ENCODE results near the gene KDM5B. TPM values are rescaled to one million over a fixed set of nuclear protein-coding genes. Genes with fewer than 3 reads are reported as not detected.

KDM5B gene
- total RNA-seq, 1 experiment from 2014 or later, result 83.6 TPM

GRCh38 chr1:202684716-202685115, 123.5 kb downstream of the KDM5B start:
- BruUV-seq (replicated peaks), result no TSS peak
- no peaks in the 10 kb centered on the region for H3K9me3 ChIP-seq (ENCODE audit: control insufficient read depth, insufficient read depth, low read depth, low read length)
- intact Hi-C loops (cut with micrococcal nuclease; ENCODE audit: unreplicated experiment), result no loop called here
- no peaks in the 10 kb centered on the region for H3K4me1 ChIP-seq (ENCODE audit: control insufficient read depth, insufficient read depth, low read length)
- H3K4me3 ChIP-seq (ENCODE audit: low read depth in 2 of 2, low read length in 2 of 2), result no peak overlapping the region
- no peak for DNase-seq (ENCODE audit: low read depth, low spot score)
- ChIA-PET CTCF (no interaction called here), POLR2A (no interaction called here)
- TF ChIP-seq CTCF (IDR thresholded peaks at IDR 0.05) (no peak), SIN3A (IDR thresholded peaks at IDR 0.05; ENCODE audit: borderline replicate concordance, insufficient read depth, low read depth, low read length) (no peak), POLR2AphosphoS5 (IDR thresholded peaks at IDR 0.05; ENCODE audit: low read depth, low read length) (no peak), TCF7L2 (IDR thresholded peaks at IDR 0.05; ENCODE audit: low read depth, low read length) (no peak)
- TF ChIP-seq, protein P1, sequence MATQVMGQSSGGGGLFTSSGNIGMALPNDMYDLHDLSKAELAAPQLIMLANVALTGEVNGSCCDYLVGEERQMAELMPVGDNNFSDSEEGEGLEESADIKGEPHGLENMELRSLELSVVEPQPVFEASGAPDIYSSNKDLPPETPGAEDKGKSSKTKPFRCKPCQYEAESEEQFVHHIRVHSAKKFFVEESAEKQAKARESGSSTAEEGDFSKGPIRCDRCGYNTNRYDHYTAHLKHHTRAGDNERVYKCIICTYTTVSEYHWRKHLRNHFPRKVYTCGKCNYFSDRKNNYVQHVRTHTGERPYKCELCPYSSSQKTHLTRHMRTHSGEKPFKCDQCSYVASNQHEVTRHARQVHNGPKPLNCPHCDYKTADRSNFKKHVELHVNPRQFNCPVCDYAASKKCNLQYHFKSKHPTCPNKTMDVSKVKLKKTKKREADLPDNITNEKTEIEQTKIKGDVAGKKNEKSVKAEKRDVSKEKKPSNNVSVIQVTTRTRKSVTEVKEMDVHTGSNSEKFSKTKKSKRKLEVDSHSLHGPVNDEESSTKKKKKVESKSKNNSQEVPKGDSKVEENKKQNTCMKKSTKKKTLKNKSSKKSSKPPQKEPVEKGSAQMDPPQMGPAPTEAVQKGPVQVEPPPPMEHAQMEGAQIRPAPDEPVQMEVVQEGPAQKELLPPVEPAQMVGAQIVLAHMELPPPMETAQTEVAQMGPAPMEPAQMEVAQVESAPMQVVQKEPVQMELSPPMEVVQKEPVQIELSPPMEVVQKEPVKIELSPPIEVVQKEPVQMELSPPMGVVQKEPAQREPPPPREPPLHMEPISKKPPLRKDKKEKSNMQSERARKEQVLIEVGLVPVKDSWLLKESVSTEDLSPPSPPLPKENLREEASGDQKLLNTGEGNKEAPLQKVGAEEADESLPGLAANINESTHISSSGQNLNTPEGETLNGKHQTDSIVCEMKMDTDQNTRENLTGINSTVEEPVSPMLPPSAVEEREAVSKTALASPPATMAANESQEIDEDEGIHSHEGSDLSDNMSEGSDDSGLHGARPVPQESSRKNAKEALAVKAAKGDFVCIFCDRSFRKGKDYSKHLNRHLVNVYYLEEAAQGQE (IDR thresholded peaks at IDR 0.05; ENCODE audit: insufficient read depth in 1 of 2, low read depth in 2 of 2, low read length in 1 of 2), result no peak
- H3K27me3 ChIP-seq (ENCODE audit: control insufficient read depth, insufficient read depth, low read length), result peaks cover 11% of the 10 kb centered on the region
- in situ Hi-C loops (cut with HindIII; ENCODE audit: low pct_unique_long_range_greater_than_20kb, low sequenced_read_pairs), result no loop called here
- H3K36me3 ChIP-seq (ENCODE audit: control insufficient read depth, insufficient read depth, low read length), result no peaks in the 10 kb centered on the region
- ATAC-seq, result no peak
- H3K27ac ChIP-seq (ENCODE audit: low read length), result no peak overlapping the region

- ATAC-seq, result no peak
- ChIA-PET POLR2A (no interaction called here), CTCF (no interaction called here)
- no peak overlapping the region for H3K4me3 ChIP-seq (ENCODE audit: low read depth in 2 of 2, low read length in 2 of 2)
- TF ChIP-seq POLR2AphosphoS5 (IDR thresholded peaks at IDR 0.05; ENCODE audit: low read depth, low read length) (no peak), CTCF (IDR thresholded peaks at IDR 0.05) (no peak), SIN3A (IDR thresholded peaks at IDR 0.05; ENCODE audit: borderline replicate concordance, insufficient read depth, low read depth, low read length) (no peak), TCF7L2 (IDR thresholded peaks at IDR 0.05; ENCODE audit: low read depth, low read length) (no peak)
- TF ChIP-seq, protein P1 (IDR thresholded peaks at IDR 0.05; ENCODE audit: insufficient read depth in 1 of 2, low read depth in 2 of 2, low read length in 1 of 2), result no peak
- DNase-seq (ENCODE audit: low read depth, low spot score), result no peak
- BruUV-seq (replicated peaks), result no TSS peak
- intact Hi-C loops (cut with micrococcal nuclease; ENCODE audit: unreplicated experiment), result no loop called here
- H3K9me3 ChIP-seq (ENCODE audit: control insufficient read depth, insufficient read depth, low read depth, low read length), result no peaks in the 10 kb centered on the region
- no peaks in the 10 kb centered on the region for H3K4me1 ChIP-seq (ENCODE audit: control insufficient read depth, insufficient read depth, low read length)
- H3K27ac ChIP-seq (ENCODE audit: low read length), result no peak overlapping the region
- H3K36me3 ChIP-seq (ENCODE audit: control insufficient read depth, insufficient read depth, low read length), result no peaks in the 10 kb centered on the region
- in situ Hi-C loops (cut with HindIII; ENCODE audit: low pct_unique_long_range_greater_than_20kb, low sequenced_read_pairs), result no loop called here
- peaks cover 7% of the 10 kb centered on the region; the same call in 1 of the 2 replicates for H3K27me3 ChIP-seq (ENCODE audit: control insufficient read depth, insufficient read depth, low read length)
Measured at GRCh38 chr1:202683029-202683428, 125.2 kb downstream of the KDM5B start.

All from Panc1 (cell line).